Lung (tissue), 12 donors: ENCODE measurements around the gene ZNF778. TPM values are rescaled to one million over a fixed set of nuclear protein-coding genes. Genes with fewer than 3 reads are reported as not detected.

Source experiments
- ATAC-seq: fragments of 200-7000 bp; cut with Tn5 transposase; one replicate; pipeline ENCODE4 v1.9.1; 2020; ENCODE audit warnings: moderate number of reproducible peaks; ENCODE audit not compliant: insufficient read depth, low FRiP score
- DNase-seq, 3 donors: peaks; one replicate each; pipeline ENCODE4 v3.0.0-alpha.2; 2013 to 2017
- H3K27ac ChIP-seq, 2 donors: one replicate each; pipeline ENCODE4 v1.5.1; 2013; ENCODE audit warnings: mild to moderate bottlenecking in 2 of 2, moderate library complexity in 2 of 2, control low read depth in 1 of 2, inconsistent platforms in 1 of 2, low read depth in 1 of 2, low read length in 1 of 2
- H3K27me3 ChIP-seq, 3 donors: one replicate each; pipeline ENCODE4 v1.5.1; 2013; ENCODE audit warnings: low read length in 2 of 3; ENCODE audit not compliant: control insufficient read depth in 3 of 3, insufficient read depth in 3 of 3
- H3K36me3 ChIP-seq, 4 donors: one replicate each; pipeline ENCODE4 v1.5.1; 2013; ENCODE audit warnings: low read length in 4 of 4, mild to moderate bottlenecking in 1 of 4, moderate library complexity in 1 of 4; ENCODE audit not compliant: control insufficient read depth in 4 of 4, insufficient read depth in 4 of 4
- H3K4me1 ChIP-seq, 5 donors: one replicate each; pipeline ENCODE4 v1.5.1; 2013; ENCODE audit warnings: low read length in 5 of 5, mild to moderate bottlenecking in 2 of 5, moderate library complexity in 1 of 5; ENCODE audit not compliant: control insufficient read depth in 5 of 5, insufficient read depth in 5 of 5
- H3K4me3 ChIP-seq: one replicate; pipeline ENCODE4 v1.5.1; 2013; ENCODE audit warnings: mild to moderate bottlenecking, control low read depth, moderate library complexity
- H3K9ac ChIP-seq, 2 donors: one replicate each; pipeline ENCODE4 v1.5.1; 2013; ENCODE audit warnings: low read length in 2 of 2, control low read depth in 1 of 2; ENCODE audit not compliant: insufficient read depth in 1 of 2
- H3K9me3 ChIP-seq, 4 donors: one replicate each; pipeline ENCODE4 v1.5.1; 2013; ENCODE audit warnings: low read length in 3 of 4, mild to moderate bottlenecking in 1 of 4, moderate library complexity in 1 of 4; ENCODE audit not compliant: control insufficient read depth in 4 of 4, insufficient read depth in 3 of 4
- WGBS, 2 donors: extraction: QIAGEN DNeasy Blood & Tissue Kit; methylation state at CpG; one replicate each; pipeline ENCODE4 v1.1.7; 2013; 5-methylcytosine and 5-hydroxymethylcytosine counted together
- polyA plus RNA-seq, 2 donors: library from polyadenylated mRNA; stranded (reverse); fragments of 200-250 nt; gene quantifications; one replicate each; pipeline ENCODE4 v1.2.1, GENCODE V29; 2013
- total RNA-seq, 2 donors: library from RNA; depleted of rRNA in 1 of 2; stranded (reverse); fragments of >200 nt in 1 of 2; gene quantifications; one replicate each; pipeline ENCODE4 v1.2.1, GENCODE V29; 2014 to 2021
- TF ChIP-seq, protein P1 (sequence below): IDR thresholded peaks from 2 replicates; pipeline ENCODE4 v1.5.1; 2012; ENCODE audit warnings: mild to moderate bottlenecking; ENCODE audit errors: control extremely low read depth, extremely low read depth
- donor health status: control.
- donor health status: control.
- donor health status: Bipolar disorder and iron deficiency.
- donor health status: healthy.
- donor health status: DM: yes; HTN: yes; CAD: no.

The ZNF778 gene
- total and polyA plus RNA-seq, 4 donors: 2.4 to 13.9 (median 4.6) TPM

DNA sequence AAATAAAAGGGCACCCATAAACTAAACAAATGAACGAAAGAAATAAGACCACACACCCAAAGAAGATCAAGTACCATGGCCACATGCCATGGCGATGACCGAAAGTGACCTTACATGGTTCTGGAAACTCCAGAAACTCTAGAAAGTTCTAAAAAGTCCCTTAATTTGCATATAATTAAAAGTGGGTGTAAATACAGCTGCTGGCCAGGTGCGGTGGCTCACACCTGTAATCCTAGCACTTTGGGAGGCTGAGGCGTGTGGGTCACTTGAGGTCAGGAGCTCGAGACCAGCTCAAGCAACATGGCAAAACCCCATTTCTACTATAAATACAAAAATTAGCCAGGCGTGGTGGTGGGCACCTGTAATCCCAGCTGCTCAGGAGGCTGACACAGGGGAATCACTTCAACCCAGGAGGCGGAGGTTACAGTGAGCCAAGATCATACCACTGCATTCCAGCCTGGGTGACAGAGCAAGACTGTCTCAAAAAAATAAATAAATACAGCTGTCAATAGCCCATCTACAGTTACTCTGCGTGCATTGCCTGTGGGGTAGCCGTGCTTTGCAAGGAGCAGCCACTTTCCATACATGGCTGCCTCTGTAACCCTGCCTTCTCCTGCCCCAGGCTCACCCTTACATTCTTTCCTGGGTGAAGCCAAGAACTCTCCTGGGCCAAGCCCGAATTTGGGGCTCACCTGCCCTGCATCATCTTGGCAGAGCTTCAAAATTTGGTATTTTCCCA is 7.2 kb upstream of the ZNF778 start:
- no peak overlapping the region for H3K9ac ChIP-seq
- H3K9me3 ChIP-seq: no peaks in the 10 kb centered on the region
- ATAC-seq (no peak), DNase-seq (no peak)
- H3K27ac ChIP-seq: no peak overlapping the region
- H3K4me3 ChIP-seq: no peak overlapping the region
- peaks cover 0 to 1% (median 0%) of the 10 kb centered on the region in 5 donors for H3K4me1 ChIP-seq
- TF ChIP-seq, protein P1, sequence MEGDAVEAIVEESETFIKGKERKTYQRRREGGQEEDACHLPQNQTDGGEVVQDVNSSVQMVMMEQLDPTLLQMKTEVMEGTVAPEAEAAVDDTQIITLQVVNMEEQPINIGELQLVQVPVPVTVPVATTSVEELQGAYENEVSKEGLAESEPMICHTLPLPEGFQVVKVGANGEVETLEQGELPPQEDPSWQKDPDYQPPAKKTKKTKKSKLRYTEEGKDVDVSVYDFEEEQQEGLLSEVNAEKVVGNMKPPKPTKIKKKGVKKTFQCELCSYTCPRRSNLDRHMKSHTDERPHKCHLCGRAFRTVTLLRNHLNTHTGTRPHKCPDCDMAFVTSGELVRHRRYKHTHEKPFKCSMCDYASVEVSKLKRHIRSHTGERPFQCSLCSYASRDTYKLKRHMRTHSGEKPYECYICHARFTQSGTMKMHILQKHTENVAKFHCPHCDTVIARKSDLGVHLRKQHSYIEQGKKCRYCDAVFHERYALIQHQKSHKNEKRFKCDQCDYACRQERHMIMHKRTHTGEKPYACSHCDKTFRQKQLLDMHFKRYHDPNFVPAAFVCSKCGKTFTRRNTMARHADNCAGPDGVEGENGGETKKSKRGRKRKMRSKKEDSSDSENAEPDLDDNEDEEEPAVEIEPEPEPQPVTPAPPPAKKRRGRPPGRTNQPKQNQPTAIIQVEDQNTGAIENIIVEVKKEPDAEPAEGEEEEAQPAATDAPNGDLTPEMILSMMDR: no peak
- no peaks in the 10 kb centered on the region for H3K27me3 ChIP-seq
- WGBS, 2 donors: 77 to 86% methylated on average over 11 of the region's 11 CpGs
- H3K36me3 ChIP-seq: peaks cover 0 to 3% (median 0%) of the 10 kb centered on the region in 4 donors

DNA sequence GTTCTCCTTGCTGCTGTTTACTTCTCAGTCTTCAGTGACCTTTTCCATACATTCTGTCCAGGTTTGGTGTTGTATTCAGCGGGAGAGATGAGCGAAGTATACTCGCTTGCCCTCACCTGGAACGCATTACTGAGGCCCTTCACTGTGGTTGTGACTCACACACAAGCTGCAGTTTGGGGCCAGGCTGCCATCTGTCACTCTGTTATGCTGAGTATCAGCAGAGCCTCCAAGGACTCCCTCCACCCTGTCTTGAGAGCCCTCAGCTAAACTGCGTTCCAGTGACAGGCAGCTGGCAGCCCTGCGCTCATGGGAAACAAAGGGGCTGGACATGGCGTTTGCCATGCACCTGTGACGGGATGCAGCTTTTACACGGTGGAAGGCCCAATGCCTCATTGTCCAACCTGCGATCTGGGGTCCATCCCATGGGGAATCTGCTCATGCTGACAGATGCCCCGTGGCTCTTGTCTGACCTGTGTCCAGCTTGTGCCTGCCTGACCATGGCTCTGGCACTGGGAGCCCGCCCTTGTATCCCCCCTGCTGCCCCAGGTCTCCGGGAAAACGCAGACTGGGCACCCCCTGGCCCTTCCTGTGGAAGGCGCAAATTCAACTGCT is 6.5 kb upstream of the ZNF778 start:
- TF ChIP-seq, protein P1: no peak
- Histone ChIP-seq H3K9me3 (no peaks in the 10 kb centered on the region), H3K9ac (no peak overlapping the region), H3K4me1 (peaks cover 0 to 1% (median 0%) of the 10 kb centered on the region in 5 donors), H3K36me3 (peaks cover 0 to 3% (median 0%) of the 10 kb centered on the region in 4 donors), H3K27me3 (no peaks in the 10 kb centered on the region), H3K4me3 (no peak overlapping the region), H3K27ac (no peak overlapping the region)
- 71 to 74% methylated on average over 15 of the region's 15 CpGs for WGBS, 2 donors
- no peak for DNase-seq
- ATAC-seq: no peak

- WGBS, 2 donors: 2 to 4% methylated on average over 25 of the region's 25 CpGs
- Histone ChIP-seq H3K9me3 (no peaks in the 10 kb centered on the region), H3K4me1 (peaks cover 0 to 9% (median 0%) of the 10 kb centered on the region in 5 donors), H3K9ac (peak overlapping the region; percentile 69 to 81), H3K27ac (peak overlapping the region; percentile 43 to 87), H3K36me3 (peaks cover 0 to 7% (median 4%) of the 10 kb centered on the region in 4 donors), H3K27me3 (no peaks in the 10 kb centered on the region), H3K4me3 (peak overlapping the region; percentile 74)
- TF ChIP-seq, protein P1: peak; percentile 74
- DNase-seq (peak; percentile 82 to 87 (median 84)), ATAC-seq (peak; percentile 77)
These were observed 977 bp upstream of the ZNF778 start for GRCh38 chr16:89216315-89217137.
